Measurements from ENCODE around the gene YEATS4.

YEATS4 gene

GRCh38 chr12:69342421-69342820 lies 17.1 kb upstream of the YEATS4 start:
- in situ Hi-C loops (cut with HindIII; ENCODE audit: low sequenced_read_pairs), result no loop called here
- no peak for TF ChIP-seq CTCF (IDR thresholded peaks at IDR 0.05; ENCODE audit: low read depth, low read length)

GRCh38 chr12:69343357-69343756 lies 16.2 kb upstream of the YEATS4 start:
- in situ Hi-C loops (cut with HindIII; ENCODE audit: low sequenced_read_pairs), result no loop called here
- H3K4me3 ChIP-seq (ENCODE audit: low read depth, low read length), result no peak overlapping the region
- TF ChIP-seq CTCF (IDR thresholded peaks at IDR 0.05; ENCODE audit: low read depth, low read length), result no peak

More at GRCh38 chr12:69342421-69342820, 17.1 kb upstream of the YEATS4 start:
- H3K4me3 ChIP-seq (ENCODE audit: low read depth, low read length), result no peak overlapping the region
- no peak for DNase-seq (ENCODE audit: low read depth, low spot score)

GRCh38 chr12:69343885-69344612 lies 15.5 kb upstream of the YEATS4 start:
- DNase-seq (ENCODE audit: low read depth, low spot score), result no peak
- in situ Hi-C loops (cut with HindIII; ENCODE audit: low sequenced_read_pairs), result no loop called here
- H3K4me3 ChIP-seq (ENCODE audit: low read depth, low read length), result no peak overlapping the region
- TF ChIP-seq CTCF (IDR thresholded peaks at IDR 0.05; ENCODE audit: low read depth, low read length), result no peak

More at GRCh38 chr12:69343357-69343756, 16.2 kb upstream of the YEATS4 start:
- DNase-seq (ENCODE audit: low read depth, low spot score), result no peak

- TF ChIP-seq CTCF (IDR thresholded peaks at IDR 0.05; ENCODE audit: low read depth, low read length), result no peak
- in situ Hi-C loops (cut with HindIII; ENCODE audit: low sequenced_read_pairs), result no loop called here
- H3K4me3 ChIP-seq (ENCODE audit: low read depth, low read length), result no peak overlapping the region
- DNase-seq (ENCODE audit: low read depth, low spot score), result no peak
Measured at GRCh38 chr12:69345077-69345476, 14.5 kb upstream of the YEATS4 start.

GRCh38 chr12:69345742-69346141 lies 13.8 kb upstream of the YEATS4 start:
- H3K4me3 ChIP-seq (ENCODE audit: low read depth, low read length), result no peak overlapping the region
- no peak for DNase-seq (ENCODE audit: low read depth, low spot score)
- TF ChIP-seq CTCF (IDR thresholded peaks at IDR 0.05; ENCODE audit: low read depth, low read length), result no peak
- in situ Hi-C loops (cut with HindIII; ENCODE audit: low sequenced_read_pairs), result no loop called here

GRCh38 chr12:69348162-69348938 lies 11.2 kb upstream of the YEATS4 start, which contains the start of gene LYZ:
Gene LYZ, plus strand, starts transcription at chr12:69348381. Its CDS starts 28 bp downstream, at chr12:69348409.
- in situ Hi-C loops (cut with HindIII; ENCODE audit: low sequenced_read_pairs), result no loop called here
- TF ChIP-seq CTCF (IDR thresholded peaks at IDR 0.05; ENCODE audit: low read depth, low read length), result no peak
- no peak for DNase-seq (ENCODE audit: low read depth, low spot score)
- H3K4me3 ChIP-seq (ENCODE audit: low read depth, low read length), result no peak within 1 kb of the TSS

Data from astrocyte of the spinal cord (primary cell).